ENCODE results near the gene WIZ.

GRCh38 chr19:15476325-15476724, 26.6 kb upstream of the WIZ start:
- TF ChIP-seq CTCF (IDR thresholded peaks at IDR 0.05; ENCODE audit: low read depth, low read length, poor library complexity, severe bottlenecking) (no peak), EZH2phosphoT487 (IDR thresholded peaks at IDR 0.05; ENCODE audit: borderline replicate concordance, low read length) (no peak)

Measured in DOHH2 (cell line).